Heart left ventricle (tissue), 16 donors: ENCODE results near the gene TKFC. TPM values are rescaled to one million over a fixed set of nuclear protein-coding genes. Genes with fewer than 3 reads are reported as not detected.

Experiments used
- ATAC-seq, 4 donors: fragments of 200-7000 bp; cut with Tn5 transposase; one replicate each; pipeline ENCODE4 v1.9.1; 2020 to 2022; ENCODE audit warnings: moderate library complexity in 4 of 4, mild to moderate bottlenecking in 3 of 4, moderate number of reproducible peaks in 1 of 4
- DNase-seq, 5 donors: peaks; one replicate each; pipeline ENCODE4 v3.0.0-alpha.2; 2020
- H3K27ac ChIP-seq, 12 donors: fragments of 200-600 bp; sonication (generic) in 4 of 12; one replicate each; pipeline versions ENCODE4 v1.5.0 to v1.8.0; 2016 to 2022; ENCODE audit warnings: mild to moderate bottlenecking in 2 of 12
- H3K27me3 ChIP-seq, 9 donors: fragments of 200-600 bp; sonication (generic) in 2 of 9; one replicate each; pipeline versions ENCODE4 v1.5.1 to v1.8.0; 2016 to 2022; ENCODE audit warnings: mild to moderate bottlenecking in 3 of 9
- H3K36me3 ChIP-seq, 9 donors: fragments of 200-600 bp; sonication (generic) in 2 of 9; one replicate each; pipeline versions ENCODE4 v1.5.0 to v1.8.0; 2018 to 2022; ENCODE audit warnings: mild to moderate bottlenecking in 2 of 9
- H3K4me1 ChIP-seq, 12 donors: fragments of 200-600 bp; sonication (generic) in 4 of 12; one replicate each; pipeline versions ENCODE4 v1.5.0 to v1.8.0; 2016 to 2022; ENCODE audit warnings: mild to moderate bottlenecking in 3 of 12
- H3K4me3 ChIP-seq, 12 donors: fragments of 200-600 bp; sonication (generic) in 4 of 12; one replicate each; pipeline versions ENCODE4 v1.5.0 to v1.8.0; 2017 to 2022; ENCODE audit warnings: mild to moderate bottlenecking in 9 of 12, moderate library complexity in 4 of 12
- H3K9me3 ChIP-seq, 12 donors: fragments of 200-600 bp; sonication (generic) in 4 of 12; one replicate each; pipeline versions ENCODE4 v1.5.0 to v1.8.0; 2016 to 2022; ENCODE audit warnings: mild to moderate bottlenecking in 1 of 12
- CTCF ChIP-seq, 12 donors: fragments of 200-600 bp; sonication (generic) in 4 of 12; IDR thresholded peaks; one replicate each; pipeline versions ENCODE4 v1.5.0 to v1.8.0; 2018 to 2022; ENCODE audit warnings: antibody characterized with exemption in 12 of 12, mild to moderate bottlenecking in 5 of 12
- POLR2A ChIP-seq, 2 donors: fragments of 450-650 bp; IDR thresholded peaks; one replicate each; pipeline ENCODE4 v1.6.1; 2017; ENCODE audit warnings: antibody characterized with exemption in 2 of 2, mild to moderate bottlenecking in 2 of 2, moderate library complexity in 2 of 2
- WGBS, 4 donors: extraction: QIAGEN DNeasy Blood & Tissue Kit in 2 of 4; methylation state at CpG; one replicate each; pipeline versions ENCODE4 v1.1.5 to v1.1.7; 2013 to 2018; 5-methylcytosine and 5-hydroxymethylcytosine counted together
- intact Hi-C, 10 donors: fragments of 100-400 bp; cut with DNase I; formaldehyde crosslinking; loops; one replicate each; pipeline versions ENCODE4 v1.11.1 to v1.14.2; 2022
- polyA plus RNA-seq, 2 donors: library from polyadenylated mRNA; stranded (reverse); fragments of 200-250 nt; gene quantifications; one replicate each; pipeline ENCODE4 v1.2.3, GENCODE V29; 2013
- total RNA-seq, 9 donors: library from RNA; depleted of rRNA in 2 of 9; stranded (reverse); fragments of >200 nt in 2 of 9; fragmentation: NEBNext Ultra II Directional in 3 of 9; extraction: Animal tissue kit (Norgen Biotek cat#: 25700) in 3 of 9; gene quantifications; one replicate each; pipeline versions ENCODE4 v1.1.0 to v1.2.4, GENCODE V29; 2016 to 2023
- donor health status: ischemic (EF 13 %, LVEDD 7.1; RV severe dilation, severe dysfunction).
- donor health status: healthy with polysubstance abuse.
- donor health status: DM: no; HTN: yes; CAD: no.
- donor health status: DM: no; HTN: no; CAD: no.
- donor health status: ischemic (EF 25% LVEDD 6.9; RV normal size, moderate dysfunction).
- donor health status: ischemic (EF 25% LVEDD 5.7; RV mildly dilated, moderate dysfunction).
- donor health status: healthy.
- donor health status: DM: yes; HTN: yes; CAD: no.
- donor health status: ischemic (EF 35%, LVEDD 5.7; RV mildly dilated, moderate dysfunction).
- donor health status: nonischemic (EF 11% LVEDD 7.7; RV severe dilation, severe dysfunction).
- donor health status: DM: yes; HTN: yes; CAD: no.
- donor health status: PGD.
- donor health status: ischemic (EF 29% LVEDD 5.4; RV normal size, mild dysfunction).
- donor health status: nonischemic (EF 23%, LVEDD 6.1; RV moderate dilation, normal function).

The TKFC gene
- total and polyA plus RNA-seq, 11 donors, result 10.0 to 31.2 (median 16.2) TPM

GRCh38 chr11:61328351-61328750, 4.7 kb upstream of the TKFC start:
- intact Hi-C loops, result no loop called here
- ATAC-seq (no peak), DNase-seq (no peak)
- Histone ChIP-seq H3K4me1 (peaks cover 0 to 52% (median 26%) of the 10 kb centered on the region in 12 donors), H3K4me3 (no peak overlapping the region), H3K9me3 (no peaks in the 10 kb centered on the region), H3K27me3 (no peaks in the 10 kb centered on the region), H3K27ac (peak overlapping the region in 3 of 12 donors; percentile 6 to 19 (median 11)), H3K36me3 (peaks cover 2 to 79% (median 67%) of the 10 kb centered on the region in 9 donors)
- 61 to 67% (median 63%) methylated on average over 9 of the region's 9 CpGs for WGBS, 4 donors
- TF ChIP-seq CTCF (IDR thresholded peaks at IDR 0.05) (no peak), POLR2A (IDR thresholded peaks at IDR 0.05) (no peak)

- H3K27me3 ChIP-seq, result no peaks in the 10 kb centered on the region
- intact Hi-C loops, result loop anchor here in 1 of 10 donors (10.0 kb wide), 1 partner anchor 305 kb away; no protein-coding TSS in a partner anchor
- no peak for TF ChIP-seq CTCF (IDR thresholded peaks at IDR 0.05)
- TF ChIP-seq POLR2A (IDR thresholded peaks at IDR 0.05), result no peak
- no peak for DNase-seq
- H3K36me3 ChIP-seq, result peaks cover 0 to 64% (median 51%) of the 10 kb centered on the region in 9 donors
- no peak overlapping the region for H3K4me3 ChIP-seq
- no peaks in the 10 kb centered on the region for H3K9me3 ChIP-seq
- peaks cover 0 to 58% (median 33%) of the 10 kb centered on the region in 12 donors for H3K4me1 ChIP-seq
- no peak overlapping the region for H3K27ac ChIP-seq
- no peak for ATAC-seq
- 93 to 96% (median 95%) methylated on average over 4 of the region's 4 CpGs for WGBS, 4 donors
These were observed 3.2 kb upstream of the TKFC start for GRCh38 chr11:61329871-61330270.

GRCh38 chr11:61331651-61332050, 1.4 kb upstream of the TKFC start:
- ATAC-seq (no peak), DNase-seq (no peak)
- peak overlapping the region in 11 of 12 donors; percentile 77 to 100 (median 94) for H3K4me3 ChIP-seq
- peak overlapping the region in 2 of 12 donors; percentile 93 to 95 for H3K27ac ChIP-seq
- intact Hi-C loops, result loop anchor here in 2 of 10 donors (2.0 to 10.0 kb wide), 2 partner anchors 31 to 303 kb away; partner anchors contain the start of gene TMEM138 (in 1 of the 2)
- TF ChIP-seq CTCF (IDR thresholded peaks at IDR 0.05), result no peak
- TF ChIP-seq POLR2A (IDR thresholded peaks at IDR 0.05), result no peak
- peaks cover 0 to 59% (median 39%) of the 10 kb centered on the region in 12 donors for H3K4me1 ChIP-seq
- H3K9me3 ChIP-seq, result no peaks in the 10 kb centered on the region
- H3K27me3 ChIP-seq, result no peaks in the 10 kb centered on the region
- 61 to 66% (median 62%) methylated on average over 6 of the region's 6 CpGs for WGBS, 4 donors
- peaks cover 0 to 46% (median 34%) of the 10 kb centered on the region in 9 donors for H3K36me3 ChIP-seq

GRCh38 chr11:61332281-61332796, 689 bp upstream of the TKFC start:
- WGBS, 4 donors, result 0 to 1% (median 0%) methylated on average over 12 to 24 of the region's 24 CpGs
- no peaks in the 10 kb centered on the region for H3K9me3 ChIP-seq
- DNase-seq (no peak), ATAC-seq (peak in 1 of 4 donors; percentile 0)
- H3K4me3 ChIP-seq, result peak overlapping the region; percentile 77 to 100 (median 94)
- H3K27me3 ChIP-seq, result no peaks in the 10 kb centered on the region
- intact Hi-C loops, result loop anchor here in 2 of 10 donors (2.0 to 10.0 kb wide), 2 partner anchors 30 to 302 kb away; partner anchors contain the start of gene TMEM138 (in 1 of the 2)
- peaks cover 0 to 58% (median 39%) of the 10 kb centered on the region in 12 donors for H3K4me1 ChIP-seq
- no peak for TF ChIP-seq POLR2A (IDR thresholded peaks at IDR 0.05)
- TF ChIP-seq CTCF (IDR thresholded peaks at IDR 0.05), result no peak
- peaks cover 0 to 39% (median 27%) of the 10 kb centered on the region in 9 donors for H3K36me3 ChIP-seq
- peak overlapping the region; percentile 81 to 96 (median 94) for H3K27ac ChIP-seq
